Prostate gland (tissue), 2 donors: ENCODE results near the gene SEZ6.

Experiments
- POLR2AphosphoS5 ChIP-seq: sonication (generic); formaldehyde crosslinking; IDR thresholded peaks from one replicate; pipeline ENCODE4 v1.6.1; 2017; ENCODE audit warnings: antibody characterized with exemption
- TF ChIP-seq, protein P1 (sequence below), 4 experiments: fragments of 200-600 bp in 2 of 4; fragments of 450-650 bp in 2 of 4; sonication (generic) in 2 of 4; IDR thresholded peaks; 1 replicate in 3 of 4; 2 replicates in 1 of 4; pipeline ENCODE4 v1.5.1; 2016 to 2019; ENCODE audit warnings: antibody characterized with exemption in 4 of 4, mild to moderate bottlenecking in 2 of 4, moderate library complexity in 2 of 4

DNA sequence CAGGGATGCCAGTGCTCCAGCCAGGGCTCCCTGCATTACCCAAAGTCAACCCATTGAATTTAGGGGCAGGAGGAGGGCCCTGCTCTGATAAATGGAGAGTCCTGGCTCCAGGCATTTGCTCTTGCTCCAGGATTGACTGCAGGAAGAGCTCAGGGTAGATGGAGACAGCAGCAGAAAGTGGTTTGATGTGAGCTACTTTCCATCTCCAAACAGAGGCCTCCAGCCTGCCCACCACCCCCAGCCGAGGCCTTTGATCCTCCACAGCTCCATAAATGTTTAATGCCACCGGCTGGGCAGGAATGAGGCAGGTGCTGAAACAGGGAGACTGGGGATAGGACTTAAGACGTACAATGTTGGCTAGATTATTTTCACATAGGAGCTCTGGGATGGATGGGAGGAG, 4.3 kb upstream of the SEZ6 start:
- TF ChIP-seq, protein P1, sequence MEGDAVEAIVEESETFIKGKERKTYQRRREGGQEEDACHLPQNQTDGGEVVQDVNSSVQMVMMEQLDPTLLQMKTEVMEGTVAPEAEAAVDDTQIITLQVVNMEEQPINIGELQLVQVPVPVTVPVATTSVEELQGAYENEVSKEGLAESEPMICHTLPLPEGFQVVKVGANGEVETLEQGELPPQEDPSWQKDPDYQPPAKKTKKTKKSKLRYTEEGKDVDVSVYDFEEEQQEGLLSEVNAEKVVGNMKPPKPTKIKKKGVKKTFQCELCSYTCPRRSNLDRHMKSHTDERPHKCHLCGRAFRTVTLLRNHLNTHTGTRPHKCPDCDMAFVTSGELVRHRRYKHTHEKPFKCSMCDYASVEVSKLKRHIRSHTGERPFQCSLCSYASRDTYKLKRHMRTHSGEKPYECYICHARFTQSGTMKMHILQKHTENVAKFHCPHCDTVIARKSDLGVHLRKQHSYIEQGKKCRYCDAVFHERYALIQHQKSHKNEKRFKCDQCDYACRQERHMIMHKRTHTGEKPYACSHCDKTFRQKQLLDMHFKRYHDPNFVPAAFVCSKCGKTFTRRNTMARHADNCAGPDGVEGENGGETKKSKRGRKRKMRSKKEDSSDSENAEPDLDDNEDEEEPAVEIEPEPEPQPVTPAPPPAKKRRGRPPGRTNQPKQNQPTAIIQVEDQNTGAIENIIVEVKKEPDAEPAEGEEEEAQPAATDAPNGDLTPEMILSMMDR (IDR thresholded peaks at IDR 0.05): no peak
- TF ChIP-seq POLR2AphosphoS5: no peak
